ENCODE data around the gene GABPB2. TPM values are rescaled to one million over a fixed set of nuclear protein-coding genes. Genes with fewer than 3 reads are reported as not detected.

The GABPB2 gene
- total RNA-seq, 1 experiment from 2014 or later: 6.4 TPM

GRCh38 chr1:151147665-151148064 is 77.1 kb downstream of the GABPB2 start:
- intact Hi-C loops (cut with micrococcal nuclease): loop anchor here (5.0 kb wide), 1 partner anchor 45 kb away; no protein-coding TSS in a partner anchor
- no peak overlapping the region for H3K4me2 ChIP-seq (ENCODE audit: low read length)
- ChIA-PET CTCF (no interaction called here), POLR2A (ENCODE audit: unreplicated experiment) (no interaction called here)
- H4K20me1 ChIP-seq (ENCODE audit: low read length): no peaks in the 10 kb centered on the region
- H3F3A ChIP-seq (ENCODE audit: low read length, unreplicated experiment): no peaks in the 10 kb centered on the region
- no peaks in the 10 kb centered on the region for H3K9me3 ChIP-seq (ENCODE audit: low read length)
- TF ChIP-seq EZH2 (IDR thresholded peaks at IDR 0.05; ENCODE audit: low read length, unreplicated experiment): no peak
- no peak for TF ChIP-seq CTCF (conservative IDR thresholded peaks at IDR 0.05; ENCODE audit: low read depth, low read length)
- no peak for TF ChIP-seq EZH2phosphoT487 (IDR thresholded peaks at IDR 0.05; ENCODE audit: borderline replicate concordance, low read length)
- peaks cover 8% of the 10 kb centered on the region; the same call in 1 of the 2 replicates for H3K4me1 ChIP-seq (ENCODE audit: insufficient read depth, low read length)
- H2AFZ ChIP-seq (ENCODE audit: low read length): no peak overlapping the region
- no peaks in the 10 kb centered on the region for H3K27me3 ChIP-seq (ENCODE audit: low read length)
- H3K9ac ChIP-seq (ENCODE audit: low read length): no peak overlapping the region
- H3K4me3 ChIP-seq (ENCODE audit: low read length): no peak overlapping the region
- no peaks in the 10 kb centered on the region for H3K36me3 ChIP-seq (ENCODE audit: low read depth, low read length)
- BruUV-seq (replicated peaks): no TSS peak
- no peak for DNase-seq
- no peaks in the 10 kb centered on the region for H3K79me2 ChIP-seq (ENCODE audit: low read length)
- H3K9me2 ChIP-seq (replicated peaks; ENCODE audit: low read length): no peaks in the 10 kb centered on the region
- no peak overlapping the region for H3K27ac ChIP-seq (ENCODE audit: low read length)
- no peak for ATAC-seq

- BruUV-seq (replicated peaks): no TSS peak
Observed at GRCh38 chr1:151156515-151156819, 85.9 kb downstream of the GABPB2 start, which contains the start of gene TNFAIP8L2. TNFAIP8L2 (plus strand) TSS chr1:151156649; CDS start chr1:151158698, 2,049 bp downstream.

More at GRCh38 chr1:151156515-151156819, 85.9 kb downstream of the GABPB2 start, which contains the start of gene TNFAIP8L2:
- H3K4me3 ChIP-seq (ENCODE audit: low read length): no peak within 1 kb of the TSS
- H3K27me3 ChIP-seq (ENCODE audit: low read length): no peaks in the 10 kb centered on the region
- H4K20me1 ChIP-seq (ENCODE audit: low read length): no peaks in the 10 kb centered on the region
- intact Hi-C loops (cut with micrococcal nuclease): loop anchor here (1.0 to 10.0 kb wide), 2 partner anchors 57 to 132 kb away; no protein-coding TSS in a partner anchor
- H3K79me2 ChIP-seq (ENCODE audit: low read length): no peaks in the 10 kb centered on the region
- DNase-seq (no peak), ATAC-seq (peak; percentile 81)
- ChIA-PET CTCF (interaction anchor here (0.6 to 2.4 kb wide), 3 partner anchors 30 to 916 kb away, joined by 3 to 28 read pairs (median 4); no protein-coding TSS in a partner anchor), POLR2A (ENCODE audit: unreplicated experiment) (interaction anchor here (0.5 to 0.6 kb wide), 2 partner anchors 36 to 248 kb away, joined by 4 read pairs; no protein-coding TSS in a partner anchor)
- H3K4me1 ChIP-seq (ENCODE audit: insufficient read depth, low read length): no peaks in the 10 kb centered on the region
- H3K9me3 ChIP-seq (ENCODE audit: low read length): no peaks in the 10 kb centered on the region
- no peaks in the 10 kb centered on the region for H3K9me2 ChIP-seq (replicated peaks; ENCODE audit: low read length)
- H3K9ac ChIP-seq (ENCODE audit: low read length): no peak within 1 kb of the TSS
- TF ChIP-seq CTCF (conservative IDR thresholded peaks at IDR 0.05; ENCODE audit: low read depth, low read length): no peak
- no peak for TF ChIP-seq EZH2 (IDR thresholded peaks at IDR 0.05; ENCODE audit: low read length, unreplicated experiment)
- TF ChIP-seq EZH2phosphoT487 (IDR thresholded peaks at IDR 0.05; ENCODE audit: borderline replicate concordance, low read length): no peak
- peaks cover 1% of the 10 kb centered on the region; the same call in 1 of the 2 replicates for H3K36me3 ChIP-seq (ENCODE audit: low read depth, low read length)
- no peak within 1 kb of the TSS for H3K27ac ChIP-seq (ENCODE audit: low read length)
- no peak within 1 kb of the TSS for H2AFZ ChIP-seq (ENCODE audit: low read length)
- no peaks in the 10 kb centered on the region for H3F3A ChIP-seq (ENCODE audit: low read length, unreplicated experiment)
- H3K4me2 ChIP-seq (ENCODE audit: low read length): no peak within 1 kb of the TSS

All from PC-3 (cell line).